IMR-90 (cell line): ENCODE data around the gene CALM1. TPM values are rescaled to one million over a fixed set of nuclear protein-coding genes. Genes with fewer than 3 reads are reported as not detected.

Source experiments
- ATAC-seq: fragments of 200-7000 bp; cut with Tn5 transposase; 2 replicates; pipeline ENCODE4 v1.9.1; 2020; ENCODE audit warnings: low read depth, mild to moderate bottlenecking, moderate library complexity
- BruUV-seq: library from RNA; stranded (reverse); fragments of 400-500 nt; replicated peaks from 2 replicates; lab custom pipeline; 2021; lab: Mats Ljungman, UMichigan
- CTCF ChIA-PET: fragments of 300-600 bp; formaldehyde crosslinking; extraction: SDS; loops from one replicate; lab custom pipeline; 2021; ENCODE audit warnings: antibody characterized with exemption; lab: Yijun Ruan, JAX
- POLR2A ChIA-PET: fragments of 300-600 bp; sonication (Branson Sonifier 250); formaldehyde crosslinking; loops from one replicate; lab custom pipeline; 2022; ENCODE audit warnings: antibody characterized with exemption; ENCODE audit not compliant: unreplicated experiment; lab: Charles Lee
- DNase-seq: peaks from one replicate; pipeline ENCODE4 v3.0.0; 2013
- H2AFZ ChIP-seq: replicated peaks from 2 replicates; pipeline ENCODE3; 2013; ENCODE audit warnings: low read length, mild to moderate bottlenecking; ENCODE audit not compliant: poor library complexity
- H2AK5ac ChIP-seq: 2 replicates; pipeline ENCODE4 v1.6.1; 2013; ENCODE audit warnings: low read depth, low read length, inconsistent platforms
- H2AK9ac ChIP-seq: replicated peaks from 2 replicates; pipeline ENCODE3; 2013; ENCODE audit warnings: mild to moderate bottlenecking, low read depth, low read length, moderate library complexity; ENCODE audit not compliant: poor library complexity
- H2BK120ac ChIP-seq: 2 replicates; pipeline ENCODE4 v1.6.1; 2013; ENCODE audit warnings: low read depth, low read length, inconsistent platforms
- H2BK15ac ChIP-seq: 3 replicates; pipeline ENCODE4 v1.6.1; 2013; ENCODE audit warnings: low read depth, low read length, inconsistent platforms
- H2BK20ac ChIP-seq: 2 replicates; pipeline ENCODE4 v1.6.1; 2013; ENCODE audit warnings: low read depth, mild to moderate bottlenecking, inconsistent platforms, low read length, moderate library complexity
- H2BK5ac ChIP-seq: 2 replicates; pipeline ENCODE4 v1.6.1; 2013; ENCODE audit warnings: mild to moderate bottlenecking, low read depth, low read length, inconsistent platforms; ENCODE audit not compliant: poor library complexity, severe bottlenecking
- H3K14ac ChIP-seq: replicated peaks from 2 replicates; pipeline ENCODE4 v1.6.1; 2013; ENCODE audit warnings: low read depth, low read length, inconsistent platforms
- H3K18ac ChIP-seq: 2 replicates; pipeline ENCODE4 v1.6.1; 2013; ENCODE audit warnings: low read depth, low read length, control low read depth
- H3K23ac ChIP-seq: 2 replicates; pipeline ENCODE4 v1.6.1; 2013; ENCODE audit warnings: low read depth, low read length, inconsistent platforms
- H3K27ac ChIP-seq: 2 replicates; pipeline ENCODE4 v1.5.1; 2013; ENCODE audit warnings: mild to moderate bottlenecking, control low read depth, low read length; ENCODE audit not compliant: insufficient read depth
- H3K27me3 ChIP-seq: 2 replicates; pipeline ENCODE4 v1.6.1; 2013; ENCODE audit warnings: low read length; ENCODE audit not compliant: control insufficient read depth, insufficient read depth
- H3K36me3 ChIP-seq: 2 replicates; pipeline ENCODE4 v1.6.1; 2013; ENCODE audit warnings: low read length, mixed read lengths; ENCODE audit not compliant: control insufficient read depth, insufficient read depth
- H3K4ac ChIP-seq: 2 replicates; pipeline ENCODE4 v1.6.1; 2013; ENCODE audit warnings: low read depth, low read length, inconsistent platforms
- H3K4me1 ChIP-seq: 2 replicates; pipeline ENCODE4 v1.6.1; 2013; ENCODE audit warnings: low read length, mixed read lengths; ENCODE audit not compliant: control insufficient read depth, insufficient read depth
- H3K4me2 ChIP-seq: 2 replicates; pipeline ENCODE4 v1.6.1; 2013; ENCODE audit warnings: low read depth, mild to moderate bottlenecking, control low read depth, low read length, moderate library complexity
- H3K4me3 ChIP-seq: 2 replicates; pipeline ENCODE4 v1.5.1; 2013; ENCODE audit warnings: low read depth, mild to moderate bottlenecking, control low read depth, low read length, moderate library complexity; ENCODE audit not compliant: insufficient read depth
- H3K56ac ChIP-seq: 2 replicates; pipeline ENCODE4 v1.6.1; 2013; ENCODE audit warnings: low read length, inconsistent platforms; ENCODE audit not compliant: insufficient read depth; ENCODE audit errors: extremely low read depth
- H3K79me1 ChIP-seq, 2 experiments: 2 replicates each; pipeline ENCODE4 v1.6.1; 2013; ENCODE audit warnings: low read length in 2 of 2, inconsistent platforms in 1 of 2, low read depth in 1 of 2
- H3K9ac ChIP-seq: 2 replicates; pipeline ENCODE4 v1.6.1; 2013; ENCODE audit warnings: low read depth, low read length, control low read depth
- H3K9me1 ChIP-seq: 2 replicates; pipeline ENCODE4 v1.6.1; 2013; ENCODE audit warnings: low read length, inconsistent platforms; ENCODE audit not compliant: insufficient read depth
- H3K9me3 ChIP-seq: 2 replicates; pipeline ENCODE4 v1.6.1; 2013; ENCODE audit warnings: low read length; ENCODE audit not compliant: control insufficient read depth, insufficient read depth
- H4K20me1 ChIP-seq: 2 replicates; pipeline ENCODE4 v1.6.1; 2013; ENCODE audit warnings: low read length, inconsistent platforms; ENCODE audit not compliant: insufficient read depth
- H4K5ac ChIP-seq: 2 replicates; pipeline ENCODE4 v1.6.1; 2013; ENCODE audit warnings: mild to moderate bottlenecking, low read depth, low read length, control low read depth
- H4K8ac ChIP-seq, 2 experiments: 2 replicates each; pipeline ENCODE4 v1.6.1; 2013; ENCODE audit warnings: low read depth in 2 of 2, low read length in 2 of 2, control low read depth in 1 of 2, inconsistent platforms in 1 of 2
- H4K91ac ChIP-seq: 2 replicates; pipeline ENCODE4 v1.6.1; 2013; ENCODE audit warnings: low read depth, low read length, inconsistent platforms; ENCODE audit not compliant: insufficient read depth
- BHLHE40 ChIP-seq: fragments of 150-350 bp; IDR thresholded peaks from 2 replicates; pipeline ENCODE4 v1.6.1; 2016; ENCODE audit warnings: mild to moderate bottlenecking, low read depth, low read length
- CEBPB ChIP-seq: IDR thresholded peaks from 2 replicates; pipeline ENCODE4 v1.6.1; 2012; ENCODE audit warnings: low read depth, low read length, improper control_type of control experiment
- CHD1 ChIP-seq: IDR thresholded peaks from 2 replicates; pipeline ENCODE4 v1.6.1; 2012; ENCODE audit warnings: low read depth, low read length, improper control_type of control experiment
- FOS ChIP-seq: fragments of 150-350 bp; IDR thresholded peaks from 2 replicates; pipeline ENCODE4 v1.6.1; 2016; ENCODE audit warnings: low read depth, low read length
- MAFK ChIP-seq: IDR thresholded peaks from 2 replicates; pipeline ENCODE4 v1.6.1; 2012; ENCODE audit warnings: low read depth, low read length, improper control_type of control experiment
- MAZ ChIP-seq: IDR thresholded peaks from 2 replicates; pipeline ENCODE4 v1.6.1; 2012; ENCODE audit warnings: low read depth, mild to moderate bottlenecking, low read length, improper control_type of control experiment, moderate library complexity, borderline replicate concordance
- MXI1 ChIP-seq: IDR thresholded peaks from 2 replicates; pipeline ENCODE4 v1.6.1; 2012; ENCODE audit warnings: low read depth, mild to moderate bottlenecking, low read length, moderate library complexity, borderline replicate concordance
- NFE2L2 ChIP-seq: fragments of 150-350 bp; IDR thresholded peaks from 2 replicates; pipeline ENCODE4 v1.6.1; 2016; ENCODE audit warnings: low read depth, mild to moderate bottlenecking, low read length
- POLR2A ChIP-seq: IDR thresholded peaks from 2 replicates; pipeline ENCODE4 v1.6.1; 2012; ENCODE audit warnings: mild to moderate bottlenecking, low read depth, low read length
- RAD21 ChIP-seq: IDR thresholded peaks from 2 replicates; pipeline ENCODE4 v1.6.1; 2012; ENCODE audit warnings: low read length, improper control_type of control experiment
- RCOR1 ChIP-seq: IDR thresholded peaks from 2 replicates; pipeline ENCODE4 v1.6.1; 2012; ENCODE audit warnings: mild to moderate bottlenecking, low read length, improper control_type of control experiment; ENCODE audit not compliant: insufficient replicate concordance
- RFX5 ChIP-seq: IDR thresholded peaks from 2 replicates; pipeline ENCODE4 v1.8.0; 2012; ENCODE audit warnings: low read depth, mild to moderate bottlenecking, low read length, moderate library complexity
- SMC3 ChIP-seq: fragments of 150-350 bp; IDR thresholded peaks from 2 replicates; pipeline ENCODE4 v1.6.1; 2016; ENCODE audit warnings: low read depth, mild to moderate bottlenecking, antibody characterized with exemption, low read length, moderate library complexity
- WGBS, 2 experiments: methylation state at CpG; one replicate each; pipeline versions ENCODE4 v1.1.5 to v1.1.7; 2013; ENCODE audit warnings: missing lambda C conversion rate in 2 of 2; ENCODE audit not compliant: insufficient read length in 1 of 2; ENCODE audit errors: extremely low coverage in 2 of 2; 5-methylcytosine and 5-hydroxymethylcytosine counted together
- dilution Hi-C: fragments of 300-500 bp; cut with HindIII; formaldehyde crosslinking; loops from one replicate; pipeline ENCODE4 v1.14.3; 2018; ENCODE audit warnings: low sequenced_read_pairs; ENCODE audit not compliant: unreplicated experiment
- in situ Hi-C: fragments of 300-500 bp; cut with MboI; formaldehyde crosslinking; loops from 3 replicates; pipeline ENCODE4 v1.14.3; 2019; ENCODE audit warnings: low sequenced_read_pairs, inconsistent platforms, mixed read lengths
- intact Hi-C: fragments of 100-400 bp; cut with micrococcal nuclease; formaldehyde crosslinking; loops from 2 replicates; pipeline ENCODE4 v1.10.0; 2022
- polyA plus RNA-seq, 3 experiments: library from polyadenylated mRNA; depleted of rRNA; stranded (reverse); fragments of >200 nt; gene quantifications; 2 replicates each; pipeline ENCODE4 v1.2.3, GENCODE V29; 2012; ENCODE audit warnings: low replicate concordance in 1 of 3
- total RNA-seq: library from RNA; depleted of rRNA; stranded (reverse); fragments of >200 nt; gene quantifications from 2 replicates; pipeline ENCODE4 v1.2.3, GENCODE V29; 2012
- TF ChIP-seq, protein P1 (sequence below): conservative IDR thresholded peaks from 2 replicates; pipeline ENCODE4 v1.5.1; 2012; ENCODE audit warnings: mild to moderate bottlenecking, low read depth, low read length, improper control_type of control experiment
- TF ChIP-seq, protein P2 (sequence below): fragments of 150-350 bp; IDR thresholded peaks from 2 replicates; pipeline ENCODE4 v1.6.1; 2016; ENCODE audit warnings: low read depth, mild to moderate bottlenecking, low read length, moderate library complexity, borderline replicate concordance
- TF ChIP-seq, protein P3 (sequence below): fragments of 150-350 bp; IDR thresholded peaks from 2 replicates; pipeline ENCODE4 v1.6.1; 2017; ENCODE audit warnings: mild to moderate bottlenecking, antibody characterized with exemption, low read length, low read depth

The CALM1 gene
- total and polyA plus RNA-seq, 2 of the 4 experiments (the other 2 are of a cell fraction): 72.9 to 188 TPM

DNA sequence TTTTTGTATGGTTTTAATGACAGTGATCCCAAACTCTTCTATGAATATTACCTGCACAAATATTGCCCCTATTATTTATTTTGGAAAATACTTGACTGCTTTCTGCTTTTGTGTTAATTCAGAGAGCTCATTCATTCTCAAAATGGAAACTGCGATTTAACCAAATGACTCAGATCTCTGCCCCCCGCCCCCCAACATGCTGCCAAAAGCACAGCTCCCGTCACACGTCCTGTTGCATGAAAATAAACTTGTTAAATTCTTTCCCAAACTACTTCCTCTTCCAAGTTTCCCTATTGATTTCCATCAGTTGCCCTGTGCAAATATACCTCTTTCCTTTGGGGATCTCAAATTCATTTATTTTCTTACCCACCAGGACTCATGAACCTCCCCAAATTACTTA, 47.1 kb upstream of the CALM1 start:
- Histone ChIP-seq H3K27ac (no peak overlapping the region), H4K91ac (no peak overlapping the region), H4K20me1 (no peaks in the 10 kb centered on the region), H3K27me3 (peaks cover 2% of the 10 kb centered on the region), H4K5ac (no peak overlapping the region), H2BK5ac (no peak overlapping the region), H2AK5ac (no peak overlapping the region), H3K23ac (no peak overlapping the region), H2AK9ac (no peak overlapping the region), H3K9me3 (no peaks in the 10 kb centered on the region), H3K4me2 (no peak overlapping the region), H3K4ac (no peak overlapping the region), H2BK15ac (no peak overlapping the region), H3K14ac (no peak overlapping the region), H3K4me3 (no peak overlapping the region), H2BK120ac (no peak overlapping the region), H3K9me1 (no peaks in the 10 kb centered on the region), H2AFZ (no peak overlapping the region), H3K4me1 (no peaks in the 10 kb centered on the region), H3K36me3 (no peaks in the 10 kb centered on the region), H3K79me1 (no peaks in the 10 kb centered on the region), H3K9ac (no peak overlapping the region), H4K8ac (no peak overlapping the region), H3K18ac (no peak overlapping the region), H3K56ac (no peak overlapping the region), H2BK20ac (no peak overlapping the region)
- ChIA-PET CTCF (interaction anchor here (1.0 kb wide), 1 partner anchor 8 kb away, joined by 3 read pairs; no protein-coding TSS in a partner anchor), POLR2A (no interaction called here)
- no TSS peak for BruUV-seq
- intact Hi-C loops: no loop called here
- in situ Hi-C loops: no loop called here
- no CpG with 5 or more reads among the region's 4 CpGs for whole genome bisulfite sequencing, 2 experiments
- TF ChIP-seq MAZ (no peak), NFE2L2 (no peak), FOS (no peak), SMC3 (no peak), MXI1 (no peak), RFX5 (no peak), MAFK (no peak), POLR2A (no peak), CHD1 (no peak), RAD21 (no peak), CEBPB (no peak), RCOR1 (no peak), BHLHE40 (no peak)
- TF ChIP-seq, protein P1, sequence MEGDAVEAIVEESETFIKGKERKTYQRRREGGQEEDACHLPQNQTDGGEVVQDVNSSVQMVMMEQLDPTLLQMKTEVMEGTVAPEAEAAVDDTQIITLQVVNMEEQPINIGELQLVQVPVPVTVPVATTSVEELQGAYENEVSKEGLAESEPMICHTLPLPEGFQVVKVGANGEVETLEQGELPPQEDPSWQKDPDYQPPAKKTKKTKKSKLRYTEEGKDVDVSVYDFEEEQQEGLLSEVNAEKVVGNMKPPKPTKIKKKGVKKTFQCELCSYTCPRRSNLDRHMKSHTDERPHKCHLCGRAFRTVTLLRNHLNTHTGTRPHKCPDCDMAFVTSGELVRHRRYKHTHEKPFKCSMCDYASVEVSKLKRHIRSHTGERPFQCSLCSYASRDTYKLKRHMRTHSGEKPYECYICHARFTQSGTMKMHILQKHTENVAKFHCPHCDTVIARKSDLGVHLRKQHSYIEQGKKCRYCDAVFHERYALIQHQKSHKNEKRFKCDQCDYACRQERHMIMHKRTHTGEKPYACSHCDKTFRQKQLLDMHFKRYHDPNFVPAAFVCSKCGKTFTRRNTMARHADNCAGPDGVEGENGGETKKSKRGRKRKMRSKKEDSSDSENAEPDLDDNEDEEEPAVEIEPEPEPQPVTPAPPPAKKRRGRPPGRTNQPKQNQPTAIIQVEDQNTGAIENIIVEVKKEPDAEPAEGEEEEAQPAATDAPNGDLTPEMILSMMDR: no peak
- TF ChIP-seq, protein P2, sequence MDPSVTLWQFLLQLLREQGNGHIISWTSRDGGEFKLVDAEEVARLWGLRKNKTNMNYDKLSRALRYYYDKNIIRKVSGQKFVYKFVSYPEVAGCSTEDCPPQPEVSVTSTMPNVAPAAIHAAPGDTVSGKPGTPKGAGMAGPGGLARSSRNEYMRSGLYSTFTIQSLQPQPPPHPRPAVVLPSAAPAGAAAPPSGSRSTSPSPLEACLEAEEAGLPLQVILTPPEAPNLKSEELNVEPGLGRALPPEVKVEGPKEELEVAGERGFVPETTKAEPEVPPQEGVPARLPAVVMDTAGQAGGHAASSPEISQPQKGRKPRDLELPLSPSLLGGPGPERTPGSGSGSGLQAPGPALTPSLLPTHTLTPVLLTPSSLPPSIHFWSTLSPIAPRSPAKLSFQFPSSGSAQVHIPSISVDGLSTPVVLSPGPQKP: no peak
- TF ChIP-seq, protein P3, sequence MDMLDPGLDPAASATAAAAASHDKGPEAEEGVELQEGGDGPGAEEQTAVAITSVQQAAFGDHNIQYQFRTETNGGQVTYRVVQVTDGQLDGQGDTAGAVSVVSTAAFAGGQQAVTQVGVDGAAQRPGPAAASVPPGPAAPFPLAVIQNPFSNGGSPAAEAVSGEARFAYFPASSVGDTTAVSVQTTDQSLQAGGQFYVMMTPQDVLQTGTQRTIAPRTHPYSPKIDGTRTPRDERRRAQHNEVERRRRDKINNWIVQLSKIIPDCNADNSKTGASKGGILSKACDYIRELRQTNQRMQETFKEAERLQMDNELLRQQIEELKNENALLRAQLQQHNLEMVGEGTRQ: no peak
- no peak for DNase-seq
- dilution Hi-C loops: no loop called here
- ATAC-seq: no peak
